A673 (cell line): ENCODE results near the gene CC2D1A. TPM values are rescaled to one million over a fixed set of nuclear protein-coding genes. Genes with fewer than 3 reads are reported as not detected.
A peak's percentile ranks its signal among the peaks of the same experiment; 100 is the strongest.

Source experiments
- BruUV-seq: library from RNA; stranded (reverse); fragments of 400-500 nt; replicated peaks from 2 replicates; lab custom pipeline; 2021; lab: Mats Ljungman, UMichigan
- CTCF ChIA-PET: fragments of 300-600 bp; sonication (Branson Sonifier 250); formaldehyde crosslinking; loops from one replicate; lab custom pipeline; 2022; ENCODE audit warnings: antibody characterized with exemption; lab: Charles Lee
- POLR2A ChIA-PET: fragments of 300-600 bp; sonication (Branson Sonifier 250); formaldehyde crosslinking; loops from one replicate; lab custom pipeline; 2022; ENCODE audit warnings: antibody characterized with exemption; ENCODE audit not compliant: low non-redundant PET; lab: Charles Lee
- DNase-seq: peaks from one replicate; pipeline ENCODE4 v3.0.0-alpha.2; 2015; ENCODE audit warnings: low spot score
- H3K27ac ChIP-seq: fragments of 200-600 bp; sonication (generic); 2 replicates; pipeline ENCODE4 v1.5.1; 2016; ENCODE audit warnings: mixed run types, low read depth, mild to moderate bottlenecking, mixed read lengths, antibody characterized with exemption, low read length; ENCODE audit not compliant: poor library complexity, severe bottlenecking
- H3K27me3 ChIP-seq: fragments of 200-600 bp; sonication (generic); replicated peaks from 2 replicates; pipeline ENCODE4 v1.6.1; 2017; ENCODE audit warnings: mixed run types, low read depth, mild to moderate bottlenecking, mixed read lengths, antibody characterized with exemption, low read length; ENCODE audit not compliant: insufficient read depth, poor library complexity
- H3K36me3 ChIP-seq: fragments of 200-600 bp; sonication (generic); 2 replicates; pipeline ENCODE4 v1.6.1; 2016; ENCODE audit warnings: mixed run types, mild to moderate bottlenecking, mixed read lengths, antibody characterized with exemption, low read length; ENCODE audit not compliant: insufficient read depth, poor library complexity, severe bottlenecking
- H3K4me1 ChIP-seq: fragments of 200-600 bp; sonication (generic); 2 replicates; pipeline ENCODE4 v1.6.1; 2017; ENCODE audit warnings: mixed run types, mild to moderate bottlenecking, mixed read lengths, antibody characterized with exemption, low read length; ENCODE audit not compliant: insufficient read depth, poor library complexity, severe bottlenecking
- H3K4me3 ChIP-seq: fragments of 200-600 bp; sonication (generic); 2 replicates; pipeline ENCODE4 v1.5.1; 2016; ENCODE audit warnings: low read depth, mixed run types, mild to moderate bottlenecking, mixed read lengths, low read length; ENCODE audit not compliant: poor library complexity, severe bottlenecking
- H3K9me3 ChIP-seq: fragments of 200-600 bp; sonication (generic); 2 replicates; pipeline ENCODE4 v1.6.1; 2016; ENCODE audit warnings: mixed run types, low read depth, mild to moderate bottlenecking, mixed read lengths, antibody characterized with exemption, low read length; ENCODE audit not compliant: poor library complexity, severe bottlenecking
- EZH2 ChIP-seq: fragments of 200-600 bp; sonication (generic); IDR thresholded peaks from 2 replicates; pipeline ENCODE4 v1.6.1; 2017; ENCODE audit warnings: borderline replicate concordance, low read depth, mild to moderate bottlenecking, mixed read lengths, antibody characterized with exemption, low read length; ENCODE audit not compliant: poor library complexity, severe bottlenecking
- intact Hi-C: fragments of 100-400 bp; cut with micrococcal nuclease; formaldehyde crosslinking; loops from one replicate; pipeline ENCODE4 v1.10.0; 2022; ENCODE audit not compliant: unreplicated experiment
- total RNA-seq: library from RNA; stranded (reverse); gene quantifications from 2 replicates; pipeline ENCODE4 v1.2.3, GENCODE V29; 2021
- TF ChIP-seq, protein P1 (sequence below): fragments of 300-800, 200-600 bp; sonication (generic); conservative IDR thresholded peaks from 2 replicates; pipeline ENCODE4 v1.5.1; 2017; ENCODE audit warnings: low read depth, mild to moderate bottlenecking, antibody characterized with exemption, low read length, moderate library complexity, mixed read lengths

CC2D1A gene
- total RNA-seq, 1 experiment from 2014 or later: 38.6 TPM

DNA sequence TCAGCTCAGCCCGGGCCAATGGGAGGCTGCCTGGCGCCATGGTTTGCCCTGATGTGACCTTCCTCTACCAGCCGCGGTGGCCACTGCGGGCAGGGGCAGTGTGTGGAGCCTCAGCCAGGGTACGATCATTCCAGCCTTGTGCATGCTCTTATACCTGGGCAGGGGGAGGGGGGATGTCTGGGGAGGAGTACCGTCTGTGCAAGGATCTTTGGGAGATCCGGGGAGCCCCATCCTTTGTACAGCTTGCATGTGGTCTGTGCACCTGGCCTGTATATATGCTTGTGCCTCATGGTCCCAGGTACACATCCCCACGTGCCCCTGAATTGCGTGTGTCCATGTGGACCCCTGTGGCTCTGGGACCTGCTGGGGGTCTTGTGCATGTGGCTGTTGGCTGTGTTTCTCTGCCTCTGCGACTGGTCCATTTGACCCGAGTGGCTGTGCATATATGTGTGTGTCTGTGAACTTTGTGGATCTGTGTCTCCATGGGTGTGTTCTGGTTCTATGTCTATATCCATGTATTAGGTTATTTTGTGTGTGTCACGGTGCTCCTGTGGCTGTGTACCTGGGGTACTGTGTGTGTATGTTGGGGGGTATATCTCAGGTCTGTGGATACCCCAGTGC, 41.8 kb upstream of the CC2D1A start:
- no TSS peak for BruUV-seq

DNA sequence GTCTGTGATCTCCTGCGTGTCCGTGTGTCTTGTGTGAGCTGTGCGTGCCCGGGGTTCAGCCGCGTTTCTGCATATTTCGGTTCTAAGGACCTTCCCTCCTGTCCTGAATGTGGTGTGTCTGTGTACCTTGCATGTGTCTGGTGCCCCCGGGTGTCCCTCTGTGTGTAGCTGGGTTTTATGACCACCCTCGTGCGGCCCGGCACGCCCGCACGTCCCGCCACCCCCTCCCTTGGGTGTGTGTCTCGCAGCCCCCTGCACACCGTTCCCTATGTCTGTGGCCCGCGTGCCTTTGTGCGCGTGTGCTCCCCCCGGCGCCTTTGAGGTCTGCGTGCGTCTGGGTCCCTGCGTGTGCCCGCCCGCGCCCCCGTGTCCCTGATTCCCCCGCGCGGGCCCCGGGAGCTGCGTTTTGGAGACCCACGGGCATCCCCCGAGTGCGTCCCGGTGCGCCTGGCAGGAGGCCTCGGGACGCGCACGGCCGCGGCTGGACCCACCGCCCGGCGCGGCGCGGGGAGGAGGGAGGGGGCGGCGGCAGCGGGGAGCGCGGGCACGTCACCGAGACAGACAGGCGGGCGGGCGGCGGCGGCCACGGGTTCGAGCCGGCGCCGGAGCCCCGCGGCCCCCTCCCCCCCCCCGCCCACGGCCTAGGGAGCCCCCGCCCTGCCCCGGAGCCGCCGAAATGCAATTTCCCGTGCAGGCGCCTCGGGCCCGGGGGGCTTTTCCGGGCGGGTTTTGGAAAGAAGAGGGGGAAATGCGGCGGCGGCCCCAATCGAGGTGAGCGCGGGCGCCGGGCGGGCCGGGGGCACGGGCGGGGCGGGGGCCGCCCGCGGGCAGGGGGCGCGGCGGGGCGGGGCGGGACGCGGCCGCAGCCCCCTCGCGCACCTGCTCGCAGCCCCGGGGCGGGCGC, 41.1 kb upstream of the CC2D1A start:
- CTCF ChIA-PET: no interaction called here
- Histone ChIP-seq H3K9me3 (no peaks in the 10 kb centered on the region), H3K4me3 (peak overlapping the region; percentile 73), H3K4me1 (peaks cover 18% of the 10 kb centered on the region), H3K36me3 (no peaks in the 10 kb centered on the region), H3K27me3 (no peaks in the 10 kb centered on the region), H3K27ac (peak overlapping the region; percentile 78)
- POLR2A ChIA-PET: no interaction called here
- no peak for TF ChIP-seq EZH2
- TF ChIP-seq, protein P1, sequence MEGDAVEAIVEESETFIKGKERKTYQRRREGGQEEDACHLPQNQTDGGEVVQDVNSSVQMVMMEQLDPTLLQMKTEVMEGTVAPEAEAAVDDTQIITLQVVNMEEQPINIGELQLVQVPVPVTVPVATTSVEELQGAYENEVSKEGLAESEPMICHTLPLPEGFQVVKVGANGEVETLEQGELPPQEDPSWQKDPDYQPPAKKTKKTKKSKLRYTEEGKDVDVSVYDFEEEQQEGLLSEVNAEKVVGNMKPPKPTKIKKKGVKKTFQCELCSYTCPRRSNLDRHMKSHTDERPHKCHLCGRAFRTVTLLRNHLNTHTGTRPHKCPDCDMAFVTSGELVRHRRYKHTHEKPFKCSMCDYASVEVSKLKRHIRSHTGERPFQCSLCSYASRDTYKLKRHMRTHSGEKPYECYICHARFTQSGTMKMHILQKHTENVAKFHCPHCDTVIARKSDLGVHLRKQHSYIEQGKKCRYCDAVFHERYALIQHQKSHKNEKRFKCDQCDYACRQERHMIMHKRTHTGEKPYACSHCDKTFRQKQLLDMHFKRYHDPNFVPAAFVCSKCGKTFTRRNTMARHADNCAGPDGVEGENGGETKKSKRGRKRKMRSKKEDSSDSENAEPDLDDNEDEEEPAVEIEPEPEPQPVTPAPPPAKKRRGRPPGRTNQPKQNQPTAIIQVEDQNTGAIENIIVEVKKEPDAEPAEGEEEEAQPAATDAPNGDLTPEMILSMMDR: no peak
- intact Hi-C loops: no loop called here
- no peak for DNase-seq
- no TSS peak for BruUV-seq

More for the DNA sequence above, 41.8 kb upstream of the CC2D1A start:
- no peak overlapping the region for H3K4me3 ChIP-seq
- no peaks in the 10 kb centered on the region for H3K9me3 ChIP-seq
- TF ChIP-seq EZH2: no peak
- TF ChIP-seq, protein P1: no peak
- H3K4me1 ChIP-seq: peaks cover 18% of the 10 kb centered on the region
- H3K27ac ChIP-seq: no peak overlapping the region
- ChIA-PET CTCF (interaction anchor here (0.5 to 0.6 kb wide), 2 partner anchors 90 to 285 kb away, joined by 3 to 5 read pairs; partner anchors contain the start of gene C19orf53), POLR2A (no interaction called here)
- no peak for DNase-seq
- no peaks in the 10 kb centered on the region for H3K27me3 ChIP-seq
- no peaks in the 10 kb centered on the region for H3K36me3 ChIP-seq
- intact Hi-C loops: no loop called here

DNA sequence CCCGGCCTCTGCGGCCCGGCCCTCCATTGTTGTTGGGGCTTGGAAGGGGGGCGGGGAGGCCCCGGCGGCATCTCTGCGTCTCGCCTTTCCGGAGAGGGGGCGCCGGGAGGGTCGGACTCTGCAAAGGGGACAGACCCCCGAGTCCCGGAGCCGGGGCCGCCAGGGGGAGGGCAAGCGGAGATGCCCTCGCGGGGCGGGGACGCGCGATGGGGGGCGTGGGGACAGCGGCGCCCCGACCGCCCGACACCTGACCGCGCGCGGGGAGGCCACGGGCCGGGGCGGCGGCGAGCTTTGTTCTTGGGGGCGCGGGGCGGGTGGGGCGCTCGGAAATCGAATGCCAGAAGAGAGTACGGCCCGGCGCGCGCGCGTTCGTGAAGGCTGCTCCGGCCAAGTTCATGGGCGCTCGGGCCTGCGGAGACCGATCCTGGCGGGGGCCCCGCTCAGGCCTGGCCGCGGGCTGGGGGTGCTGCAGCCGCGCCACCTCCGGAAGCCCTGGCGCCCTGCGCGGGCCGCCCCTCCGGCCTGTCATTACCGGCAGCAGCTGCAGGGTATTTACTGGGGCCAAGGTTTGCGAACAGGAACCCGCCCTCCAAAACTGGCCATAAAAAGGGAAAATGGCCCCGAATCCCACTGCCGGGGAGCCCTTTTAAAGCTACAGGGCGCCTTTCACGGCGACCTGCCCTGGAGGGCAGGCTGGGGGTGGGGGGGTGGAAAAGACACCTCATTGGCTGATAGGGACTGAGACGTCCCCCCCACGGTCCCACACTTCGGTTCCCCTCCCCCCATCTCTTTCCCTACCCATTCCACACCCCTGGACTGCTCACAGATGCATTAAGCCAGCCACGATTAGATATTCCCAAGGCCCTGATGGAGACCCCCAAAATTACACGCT, 40.2 kb upstream of the CC2D1A start:
- peak overlapping the region; percentile 73 for H3K4me3 ChIP-seq
- H3K27ac ChIP-seq: peak overlapping the region; percentile 78
- intact Hi-C loops: no loop called here
- TF ChIP-seq EZH2: no peak
- TF ChIP-seq, protein P1: no peak
- DNase-seq: no peak
- H3K9me3 ChIP-seq: no peaks in the 10 kb centered on the region
- peaks cover 17% of the 10 kb centered on the region for H3K4me1 ChIP-seq
- H3K27me3 ChIP-seq: no peaks in the 10 kb centered on the region
- CTCF ChIA-PET: no interaction called here
- no TSS peak for BruUV-seq
- no peaks in the 10 kb centered on the region for H3K36me3 ChIP-seq
- POLR2A ChIA-PET: interaction anchor here (0.6 kb wide), 1 partner anchor 118 kb away, joined by 6 read pairs; no protein-coding TSS in a partner anchor
